WTC11 (cell line): Measurements from ENCODE around the gene FAM20A. TPM values are rescaled to one million over a fixed set of nuclear protein-coding genes. Genes with fewer than 3 reads are reported as not detected.

Source experiments
- ATAC-seq: fragments of 200-7000 bp; cut with Tn5 transposase; 2 replicates; pipeline ENCODE4 v1.10.0; 2021; ENCODE audit warnings: mild to moderate bottlenecking, moderate library complexity
- CTCF ChIA-PET: fragments of 300-600 bp; sonication (Branson Sonifier 250); formaldehyde crosslinking; loops from one replicate; lab custom pipeline; 2021; ENCODE audit warnings: antibody characterized with exemption; lab: Charles Lee
- POLR2A ChIA-PET: fragments of 350-600 bp; sonication (Branson Sonifier 250); formaldehyde crosslinking; loops from one replicate; lab custom pipeline; 2021; ENCODE audit warnings: antibody characterized with exemption; lab: Charles Lee
- DNase-seq: peaks from one replicate; pipeline ENCODE4 v3.0.0; 2021; ENCODE audit warnings: low spot score
- H3K27ac Mint-ChIP-seq: 2 replicates; pipeline ENCODE4 v1.8.0; 2021; ENCODE audit warnings: mixed read lengths
- H3K27me3 Mint-ChIP-seq: 2 replicates; pipeline ENCODE4 v1.8.0; 2021; ENCODE audit warnings: low read depth, mild to moderate bottlenecking, moderate library complexity, mixed read lengths
- H3K36me3 Mint-ChIP-seq: 2 replicates; pipeline ENCODE4 v1.8.0; 2021; ENCODE audit warnings: mixed read lengths
- H3K4me1 Mint-ChIP-seq: 2 replicates; pipeline ENCODE4 v1.8.0; 2022; ENCODE audit warnings: mixed read lengths
- H3K4me3 Mint-ChIP-seq: 2 replicates; pipeline ENCODE4 v1.8.0; 2021; ENCODE audit warnings: mild to moderate bottlenecking, moderate library complexity, mixed read lengths
- H3K9me3 Mint-ChIP-seq: 2 replicates; pipeline ENCODE4 v1.8.0; 2021; ENCODE audit warnings: mixed read lengths
- FOXK1 ChIP-seq: sonication (generic); formaldehyde crosslinking; IDR thresholded peaks from 2 replicates; pipeline ENCODE4 v1.8.0; 2022; ENCODE audit warnings: mild to moderate bottlenecking, moderate library complexity, missing genetic modification reagents
- GRHL2 ChIP-seq: fragments of 250-450 bp; sonication (Bioruptor Pico); IDR thresholded peaks from 2 replicates; pipeline ENCODE4 v1.8.0; 2022; ENCODE audit warnings: mild to moderate bottlenecking, moderate library complexity; ENCODE audit not compliant: insufficient replicate concordance, severe bottlenecking
- JAZF1 ChIP-seq: fragments of 250-450 bp; sonication (Bioruptor Pico); IDR thresholded peaks from 2 replicates; pipeline ENCODE4 v1.9.0; 2021; ENCODE audit warnings: moderate library complexity, mild to moderate bottlenecking, inconsistent platforms
- NFATC4 ChIP-seq: fragments of 250-450 bp; sonication (Bioruptor Pico); IDR thresholded peaks from 2 replicates; pipeline ENCODE4 v1.9.0; 2021; ENCODE audit warnings: mild to moderate bottlenecking
- OVOL2 ChIP-seq: fragments of 250-450 bp; sonication (Bioruptor Pico); IDR thresholded peaks from 2 replicates; pipeline ENCODE4 v1.9.0; 2021; ENCODE audit warnings: mild to moderate bottlenecking, borderline replicate concordance
- SMAD4 ChIP-seq: sonication (generic); formaldehyde crosslinking; IDR thresholded peaks from 2 replicates; pipeline ENCODE4 v1.8.0; 2022; ENCODE audit warnings: mild to moderate bottlenecking, missing genetic modification reagents
- TCF7 ChIP-seq: sonication (generic); formaldehyde crosslinking; IDR thresholded peaks from 2 replicates; pipeline ENCODE4 v1.8.0; 2022; ENCODE audit warnings: mild to moderate bottlenecking, low read depth, missing genetic modification reagents, moderate library complexity
- TP53 ChIP-seq: sonication (generic); formaldehyde crosslinking; IDR thresholded peaks from 2 replicates; pipeline ENCODE4 v1.8.1; 2023; ENCODE audit warnings: mild to moderate bottlenecking, missing genetic modification reagents
- ZBTB21 ChIP-seq: sonication (generic); formaldehyde crosslinking; IDR thresholded peaks from 2 replicates; pipeline ENCODE4 v1.8.1; 2023; ENCODE audit warnings: mild to moderate bottlenecking, missing genetic modification reagents, borderline replicate concordance
- ZNF121 ChIP-seq: sonication (generic); formaldehyde crosslinking; IDR thresholded peaks from 2 replicates; pipeline ENCODE4 v1.8.0; 2023; ENCODE audit warnings: missing genetic modification reagents
- ZNF138 ChIP-seq: sonication (generic); formaldehyde crosslinking; conservative IDR thresholded peaks from 2 replicates; pipeline ENCODE4 v1.8.1; 2022; ENCODE audit warnings: mild to moderate bottlenecking, moderate library complexity, missing genetic modification reagents
- ZNF232 ChIP-seq: sonication (generic); formaldehyde crosslinking; IDR thresholded peaks from 2 replicates; pipeline ENCODE4 v1.8.0; 2022; ENCODE audit warnings: mild to moderate bottlenecking, missing genetic modification reagents
- ZNF263 ChIP-seq: sonication (generic); formaldehyde crosslinking; IDR thresholded peaks from 2 replicates; pipeline ENCODE4 v1.8.1; 2022; ENCODE audit warnings: low read depth, mild to moderate bottlenecking, moderate library complexity, missing genetic modification reagents
- ZNF423 ChIP-seq: fragments of 250-450 bp; sonication (Bioruptor Pico); IDR thresholded peaks from 2 replicates; pipeline ENCODE4 v2.1.2; 2022; ENCODE audit warnings: mild to moderate bottlenecking, moderate library complexity
- total RNA-seq: library from RNA; stranded (reverse); gene quantifications from 3 replicates; pipeline ENCODE4 v1.2.3, GENCODE V29; 2021
- TF ChIP-seq, protein P1 (sequence below): sonication (generic); formaldehyde crosslinking; IDR thresholded peaks from 2 replicates; pipeline ENCODE4 v1.8.0; 2022; ENCODE audit warnings: missing genetic modification reagents
- TF ChIP-seq, protein P2 (sequence below): sonication (generic); formaldehyde crosslinking; conservative IDR thresholded peaks from 2 replicates; pipeline ENCODE4 v1.8.1; 2023; ENCODE audit warnings: mild to moderate bottlenecking, low read depth, missing genetic modification reagents, moderate library complexity
- TF ChIP-seq, protein P3 (sequence below): fragments of 250-450 bp; sonication (Bioruptor Pico); IDR thresholded peaks from 2 replicates; pipeline ENCODE4 v1.9.0; 2021; ENCODE audit warnings: moderate library complexity, mild to moderate bottlenecking, inconsistent platforms, borderline replicate concordance
- TF ChIP-seq, protein P4 (sequence below): fragments of 200-600 bp; IDR thresholded peaks from 2 replicates; pipeline ENCODE4 v1.8.0; 2022; ENCODE audit warnings: antibody characterized with exemption
- TF ChIP-seq, protein P5 (sequence below): sonication (generic); formaldehyde crosslinking; IDR thresholded peaks from 2 replicates; pipeline ENCODE4 v1.8.0; 2022; ENCODE audit warnings: mild to moderate bottlenecking, missing genetic modification reagents

Gene FAM20A
- total RNA-seq, 1 experiment from 2014 or later: 5.8 TPM

DNA sequence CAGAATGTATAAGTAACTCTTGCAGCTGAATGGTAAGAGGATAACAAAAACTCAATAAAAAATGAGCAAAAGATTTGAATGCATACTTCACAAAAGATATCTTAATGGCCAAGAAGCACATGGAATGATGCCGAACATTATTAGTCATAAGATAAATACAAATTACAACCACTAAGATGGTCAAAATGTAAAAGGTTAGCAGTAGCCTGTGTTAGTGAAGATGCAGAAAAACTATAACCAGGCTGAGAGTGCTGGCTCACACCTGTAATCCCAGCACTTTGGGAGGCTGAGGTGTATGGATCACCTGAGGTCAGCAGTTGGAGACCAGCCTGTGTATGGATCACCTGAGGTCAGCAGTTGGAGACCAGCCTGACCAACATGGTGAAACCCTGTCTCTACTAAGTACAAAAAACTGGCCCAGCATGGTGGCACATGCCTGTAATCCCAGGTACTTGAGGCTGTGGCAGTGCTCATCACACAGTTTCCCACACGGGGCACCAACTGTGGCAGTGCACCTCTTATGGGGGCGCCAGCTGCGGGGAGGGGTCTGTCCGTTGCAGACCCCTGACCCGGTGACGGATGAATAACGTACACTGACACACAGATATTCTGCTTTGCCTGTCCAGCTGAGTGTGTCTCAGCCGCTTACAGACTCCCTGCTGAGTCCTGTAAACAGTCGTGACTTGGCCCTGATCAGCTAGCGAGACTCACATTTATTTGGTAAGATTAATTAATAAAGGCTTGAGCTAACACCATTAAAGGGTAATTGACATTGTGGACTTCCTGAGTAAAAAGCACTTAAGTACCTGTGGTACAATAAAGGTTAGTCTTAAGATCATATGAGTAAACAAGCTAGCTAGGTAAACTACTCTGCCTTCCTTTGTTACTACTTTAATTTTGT, 45.7 kb upstream of the FAM20A start:
- ATAC-seq (no peak), DNase-seq (no peak)
- H3K9me3 Mint-ChIP-seq: peaks cover 17% of the 10 kb centered on the region
- CTCF ChIA-PET: no interaction called here
- no peak for TF ChIP-seq ZNF138 (CRISPR knock-in tag)
- TF ChIP-seq, protein P1, sequence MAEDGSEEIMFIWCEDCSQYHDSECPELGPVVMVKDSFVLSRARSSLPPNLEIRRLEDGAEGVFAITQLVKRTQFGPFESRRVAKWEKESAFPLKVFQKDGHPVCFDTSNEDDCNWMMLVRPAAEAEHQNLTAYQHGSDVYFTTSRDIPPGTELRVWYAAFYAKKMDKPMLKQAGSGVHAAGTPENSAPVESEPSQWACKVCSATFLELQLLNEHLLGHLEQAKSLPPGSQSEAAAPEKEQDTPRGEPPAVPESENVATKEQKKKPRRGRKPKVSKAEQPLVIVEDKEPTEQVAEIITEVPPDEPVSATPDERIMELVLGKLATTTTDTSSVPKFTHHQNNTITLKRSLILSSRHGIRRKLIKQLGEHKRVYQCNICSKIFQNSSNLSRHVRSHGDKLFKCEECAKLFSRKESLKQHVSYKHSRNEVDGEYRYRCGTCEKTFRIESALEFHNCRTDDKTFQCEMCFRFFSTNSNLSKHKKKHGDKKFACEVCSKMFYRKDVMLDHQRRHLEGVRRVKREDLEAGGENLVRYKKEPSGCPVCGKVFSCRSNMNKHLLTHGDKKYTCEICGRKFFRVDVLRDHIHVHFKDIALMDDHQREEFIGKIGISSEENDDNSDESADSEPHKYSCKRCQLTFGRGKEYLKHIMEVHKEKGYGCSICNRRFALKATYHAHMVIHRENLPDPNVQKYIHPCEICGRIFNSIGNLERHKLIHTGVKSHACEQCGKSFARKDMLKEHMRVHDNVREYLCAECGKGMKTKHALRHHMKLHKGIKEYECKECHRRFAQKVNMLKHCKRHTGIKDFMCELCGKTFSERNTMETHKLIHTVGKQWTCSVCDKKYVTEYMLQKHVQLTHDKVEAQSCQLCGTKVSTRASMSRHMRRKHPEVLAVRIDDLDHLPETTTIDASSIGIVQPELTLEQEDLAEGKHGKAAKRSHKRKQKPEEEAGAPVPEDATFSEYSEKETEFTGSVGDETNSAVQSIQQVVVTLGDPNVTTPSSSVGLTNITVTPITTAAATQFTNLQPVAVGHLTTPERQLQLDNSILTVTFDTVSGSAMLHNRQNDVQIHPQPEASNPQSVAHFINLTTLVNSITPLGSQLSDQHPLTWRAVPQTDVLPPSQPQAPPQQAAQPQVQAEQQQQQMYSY (CRISPR knock-in tag): no peak
- TF ChIP-seq OVOL2 (CRISPR knock-in tag): no peak
- TF ChIP-seq ZNF121: no peak
- TF ChIP-seq GRHL2 (CRISPR knock-in tag): no peak
- TF ChIP-seq, protein P2, sequence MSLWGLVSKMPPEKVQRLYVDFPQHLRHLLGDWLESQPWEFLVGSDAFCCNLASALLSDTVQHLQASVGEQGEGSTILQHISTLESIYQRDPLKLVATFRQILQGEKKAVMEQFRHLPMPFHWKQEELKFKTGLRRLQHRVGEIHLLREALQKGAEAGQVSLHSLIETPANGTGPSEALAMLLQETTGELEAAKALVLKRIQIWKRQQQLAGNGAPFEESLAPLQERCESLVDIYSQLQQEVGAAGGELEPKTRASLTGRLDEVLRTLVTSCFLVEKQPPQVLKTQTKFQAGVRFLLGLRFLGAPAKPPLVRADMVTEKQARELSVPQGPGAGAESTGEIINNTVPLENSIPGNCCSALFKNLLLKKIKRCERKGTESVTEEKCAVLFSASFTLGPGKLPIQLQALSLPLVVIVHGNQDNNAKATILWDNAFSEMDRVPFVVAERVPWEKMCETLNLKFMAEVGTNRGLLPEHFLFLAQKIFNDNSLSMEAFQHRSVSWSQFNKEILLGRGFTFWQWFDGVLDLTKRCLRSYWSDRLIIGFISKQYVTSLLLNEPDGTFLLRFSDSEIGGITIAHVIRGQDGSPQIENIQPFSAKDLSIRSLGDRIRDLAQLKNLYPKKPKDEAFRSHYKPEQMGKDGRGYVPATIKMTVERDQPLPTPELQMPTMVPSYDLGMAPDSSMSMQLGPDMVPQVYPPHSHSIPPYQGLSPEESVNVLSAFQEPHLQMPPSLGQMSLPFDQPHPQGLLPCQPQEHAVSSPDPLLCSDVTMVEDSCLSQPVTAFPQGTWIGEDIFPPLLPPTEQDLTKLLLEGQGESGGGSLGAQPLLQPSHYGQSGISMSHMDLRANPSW (CRISPR knock-in tag): no peak
- TF ChIP-seq ZNF423 (CRISPR knock-in tag): no peak
- TF ChIP-seq TP53: no peak
- TF ChIP-seq TCF7: no peak
- no peak for TF ChIP-seq FOXK1
- TF ChIP-seq, protein P3, sequence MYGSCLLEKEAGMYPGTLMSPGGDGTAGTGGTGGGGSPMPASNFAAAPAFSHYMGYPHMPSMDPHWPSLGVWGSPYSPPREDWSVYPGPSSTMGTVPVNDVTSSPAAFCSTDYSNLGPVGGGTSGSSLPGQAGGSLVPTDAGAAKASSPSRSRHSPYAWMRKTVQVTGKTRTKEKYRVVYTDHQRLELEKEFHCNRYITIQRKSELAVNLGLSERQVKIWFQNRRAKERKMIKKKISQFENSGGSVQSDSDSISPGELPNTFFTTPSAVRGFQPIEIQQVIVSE: no peak
- TF ChIP-seq NFATC4: no peak
- TF ChIP-seq ZNF263 (CRISPR knock-in tag): no peak
- no peak for TF ChIP-seq ZBTB21
- TF ChIP-seq SMAD4: no peak
- TF ChIP-seq, protein P4, sequence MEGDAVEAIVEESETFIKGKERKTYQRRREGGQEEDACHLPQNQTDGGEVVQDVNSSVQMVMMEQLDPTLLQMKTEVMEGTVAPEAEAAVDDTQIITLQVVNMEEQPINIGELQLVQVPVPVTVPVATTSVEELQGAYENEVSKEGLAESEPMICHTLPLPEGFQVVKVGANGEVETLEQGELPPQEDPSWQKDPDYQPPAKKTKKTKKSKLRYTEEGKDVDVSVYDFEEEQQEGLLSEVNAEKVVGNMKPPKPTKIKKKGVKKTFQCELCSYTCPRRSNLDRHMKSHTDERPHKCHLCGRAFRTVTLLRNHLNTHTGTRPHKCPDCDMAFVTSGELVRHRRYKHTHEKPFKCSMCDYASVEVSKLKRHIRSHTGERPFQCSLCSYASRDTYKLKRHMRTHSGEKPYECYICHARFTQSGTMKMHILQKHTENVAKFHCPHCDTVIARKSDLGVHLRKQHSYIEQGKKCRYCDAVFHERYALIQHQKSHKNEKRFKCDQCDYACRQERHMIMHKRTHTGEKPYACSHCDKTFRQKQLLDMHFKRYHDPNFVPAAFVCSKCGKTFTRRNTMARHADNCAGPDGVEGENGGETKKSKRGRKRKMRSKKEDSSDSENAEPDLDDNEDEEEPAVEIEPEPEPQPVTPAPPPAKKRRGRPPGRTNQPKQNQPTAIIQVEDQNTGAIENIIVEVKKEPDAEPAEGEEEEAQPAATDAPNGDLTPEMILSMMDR: no peak
- TF ChIP-seq, protein P5, sequence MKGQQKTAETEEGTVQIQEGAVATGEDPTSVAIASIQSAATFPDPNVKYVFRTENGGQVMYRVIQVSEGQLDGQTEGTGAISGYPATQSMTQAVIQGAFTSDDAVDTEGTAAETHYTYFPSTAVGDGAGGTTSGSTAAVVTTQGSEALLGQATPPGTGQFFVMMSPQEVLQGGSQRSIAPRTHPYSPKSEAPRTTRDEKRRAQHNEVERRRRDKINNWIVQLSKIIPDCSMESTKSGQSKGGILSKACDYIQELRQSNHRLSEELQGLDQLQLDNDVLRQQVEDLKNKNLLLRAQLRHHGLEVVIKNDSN (CRISPR knock-in tag): no peak
- TF ChIP-seq ZNF232: no peak
- TF ChIP-seq JAZF1 (CRISPR knock-in tag): no peak
- H3K27ac Mint-ChIP-seq: no peak overlapping the region
- no peaks in the 10 kb centered on the region for H3K27me3 Mint-ChIP-seq
- POLR2A ChIA-PET: no interaction called here
- H3K4me1 Mint-ChIP-seq: no peaks in the 10 kb centered on the region
- H3K36me3 Mint-ChIP-seq: 0 out of 2 replicates have a peak, but pooled peaks cover 9% of the 10 kb centered on the region
- no peak overlapping the region for H3K4me3 Mint-ChIP-seq
